Activated CD8-positive, alpha-beta memory T cell treated with anti-CD3 and anti-CD28 coated beads for 4 hours (primary cell): ENCODE results near the gene PSMG4.

ENCODE experiments used
- DNase-seq, 2 donors: peaks; one replicate each; pipeline ENCODE4 v3.0.0-alpha.2; 2020; ENCODE audit warnings: low read depth in 2 of 2

The PSMG4 gene

GRCh38 chr6:3308106-3308505 lies 49.4 kb downstream of the PSMG4 start:
- no peak for DNase-seq

GRCh38 chr6:3309391-3310050 lies 50.8 kb downstream of the PSMG4 start:
- no peak for DNase-seq

GRCh38 chr6:3310051-3310448 lies 51.3 kb downstream of the PSMG4 start:
- no peak for DNase-seq

DNA sequence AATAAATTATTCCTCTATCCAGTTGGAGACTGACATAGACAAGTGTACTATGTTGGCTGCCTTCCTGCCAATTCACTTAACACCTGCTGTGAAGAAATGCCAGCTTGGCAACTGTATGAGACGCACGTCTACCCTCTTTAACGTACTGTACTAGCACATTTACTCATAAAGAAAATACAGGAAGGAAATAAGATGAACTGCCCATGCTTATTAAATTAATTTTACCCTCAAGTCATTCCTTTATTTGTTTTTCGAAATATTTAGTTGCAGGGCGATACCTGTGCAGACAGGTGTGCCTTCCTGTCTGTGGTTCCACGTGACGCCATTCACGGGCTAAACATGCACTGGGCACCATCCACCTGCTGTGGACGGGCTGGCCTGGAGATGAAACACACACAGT lies 52.0 kb downstream of the PSMG4 start:
- no peak for DNase-seq

DNA sequence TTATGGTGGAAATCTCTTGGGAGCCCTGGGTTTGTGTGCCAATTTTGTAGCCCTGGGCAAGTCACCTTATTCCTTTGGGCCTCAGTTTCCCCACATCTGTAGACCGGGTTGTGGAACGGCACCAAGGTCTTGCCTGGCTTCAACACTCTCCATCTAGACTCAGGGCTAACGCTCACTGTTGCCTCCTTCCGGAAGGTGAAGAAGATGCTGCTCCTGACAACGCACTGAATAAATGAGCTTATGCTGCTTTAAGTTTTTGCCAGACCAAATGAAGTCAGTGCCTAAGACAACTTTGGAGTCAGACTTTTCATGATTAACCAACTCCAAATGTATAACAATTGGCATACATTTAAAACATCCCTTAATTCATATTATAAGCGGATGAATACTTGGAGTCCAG lies 53.1 kb downstream of the PSMG4 start:
- DNase-seq = no peak

DNA sequence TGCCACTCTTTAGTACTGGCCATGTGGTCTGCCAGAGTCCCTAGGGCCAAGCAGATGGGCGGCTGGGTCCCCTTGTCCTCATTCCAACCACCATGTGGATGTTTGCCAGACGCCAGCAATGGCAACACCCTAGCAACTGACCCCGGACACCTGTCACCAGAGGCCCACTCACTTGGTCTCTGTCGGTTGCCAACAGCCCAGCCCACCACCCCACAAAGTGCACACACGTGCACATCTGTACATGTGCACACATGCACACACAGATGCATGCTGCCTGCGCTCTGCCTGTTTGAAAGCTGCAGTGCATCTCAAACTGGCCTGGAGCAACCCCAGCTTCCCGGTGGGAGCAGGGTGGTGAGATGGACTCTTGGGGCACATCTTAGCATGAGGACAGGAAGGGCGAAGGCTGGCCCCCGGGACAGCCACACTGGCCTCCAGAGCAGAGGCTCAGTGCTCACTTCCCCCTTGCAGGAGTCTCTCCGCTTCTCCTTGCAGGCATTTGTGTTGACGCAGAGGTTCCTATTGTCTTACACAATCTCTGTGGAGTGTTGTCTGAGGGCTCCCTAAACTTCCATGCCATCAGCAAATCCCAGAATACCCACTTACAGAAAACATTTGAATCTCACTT lies 54.0 kb downstream of the PSMG4 start:
- DNase-seq = no peak

DNA sequence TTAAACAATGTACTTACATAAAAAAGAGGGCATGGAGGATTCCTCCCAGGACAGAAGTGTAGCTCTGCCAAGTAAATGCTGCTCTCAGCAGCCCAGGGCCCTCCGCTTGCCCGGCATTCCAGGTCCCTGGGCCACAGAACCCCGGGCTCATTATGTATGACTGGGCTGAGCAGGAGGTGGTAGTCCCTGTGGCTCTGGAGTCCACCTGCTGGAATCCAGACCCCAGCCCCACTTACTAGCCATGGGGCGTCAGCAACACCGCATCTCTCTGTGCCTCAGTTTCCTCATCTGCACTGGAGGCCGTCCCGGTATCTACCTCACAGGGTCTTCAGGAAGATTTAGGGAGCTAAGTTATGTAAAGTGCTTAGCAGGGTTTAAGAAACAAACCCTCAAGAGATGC lies 55.4 kb downstream of the PSMG4 start:
- DNase-seq = no peak

GRCh38 chr6:3314621-3315467 lies 56.1 kb downstream of the PSMG4 start:
- DNase-seq = no peak

- DNase-seq = no peak
Observed at GRCh38 chr6:3315841-3316240, 57.1 kb downstream of the PSMG4 start.

DNA sequence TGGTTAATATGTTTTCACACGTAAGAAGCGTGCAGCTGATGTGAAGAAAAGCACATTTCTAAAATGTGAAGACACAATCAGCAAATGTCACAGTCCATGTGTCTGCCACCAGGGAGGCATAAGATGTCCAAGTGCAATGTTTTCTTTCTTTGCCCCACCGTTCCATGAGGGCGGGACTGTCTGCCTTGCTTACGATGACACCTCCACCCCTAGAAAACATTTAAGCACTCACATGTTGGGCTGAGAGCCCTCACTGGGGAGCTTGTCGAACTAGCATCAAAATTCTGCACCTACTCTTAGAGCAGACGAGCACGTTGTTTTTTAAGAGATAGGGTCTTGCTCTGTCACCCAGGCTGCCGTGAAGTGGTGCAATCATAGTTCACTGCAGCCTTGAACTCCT lies 57.6 kb downstream of the PSMG4 start:
- DNase-seq = no peak

DNA sequence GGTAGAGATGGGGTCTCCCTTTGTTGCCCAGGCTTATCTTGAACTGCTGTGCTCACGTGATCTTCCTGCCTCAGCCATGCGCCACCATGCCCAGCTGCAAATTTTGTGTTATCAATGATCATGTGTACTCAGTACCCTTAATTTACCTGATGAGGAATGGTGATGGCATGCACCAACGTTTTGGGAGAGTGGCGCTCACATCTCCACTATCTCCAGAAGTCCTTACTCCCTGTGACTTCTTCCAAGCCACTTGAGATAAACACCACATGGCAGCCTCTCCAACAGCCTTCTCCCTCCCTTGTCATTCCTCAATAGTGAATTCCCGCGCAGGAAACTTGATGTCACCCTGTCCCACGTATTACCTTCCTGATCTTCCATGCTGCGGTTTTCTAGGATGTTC lies 58.1 kb downstream of the PSMG4 start:
- DNase-seq = no peak
